ENCODE measurements around the gene TTC28. TPM values are rescaled to one million over a fixed set of nuclear protein-coding genes. Genes with fewer than 3 reads are reported as not detected.

Gene TTC28
- total RNA-seq, 1 experiment from 2014 or later = 0.12 TPM

DNA sequence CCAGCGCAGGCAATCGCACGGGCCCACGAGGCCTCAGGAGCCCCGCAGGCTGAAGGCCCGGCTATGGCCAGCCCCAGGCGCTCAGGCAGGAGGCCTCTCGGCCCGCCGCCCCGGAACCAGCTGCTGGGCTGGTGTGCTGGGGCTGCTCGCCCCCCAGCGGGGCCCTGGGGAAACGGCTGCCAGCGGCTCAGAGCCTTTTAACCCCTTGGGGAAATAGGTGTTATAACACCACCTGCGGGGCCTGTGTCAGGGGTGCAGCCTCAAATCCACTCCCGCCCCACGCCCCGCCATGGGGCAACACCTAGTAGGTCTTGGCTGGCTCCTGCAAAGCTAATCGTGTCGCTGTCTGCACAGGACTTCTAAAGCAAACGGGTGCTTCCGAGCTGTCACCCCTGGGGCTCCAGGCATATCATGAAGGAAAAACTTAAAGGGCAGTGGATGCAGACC, 237.4 kb downstream of the TTC28 start:
- no peaks in the 10 kb centered on the region for H3K4me1 ChIP-seq (ENCODE audit: control insufficient read depth in 1 of 2, insufficient read depth in 2 of 2, low read length in 2 of 2)
- no peak overlapping the region for H2AFZ ChIP-seq (ENCODE audit: low read depth, low read length, poor library complexity, severe bottlenecking)
- no peak overlapping the region for H3K4me2 ChIP-seq (ENCODE audit: low read length)
- H4K20me1 ChIP-seq (ENCODE audit: insufficient read depth) = no peaks in the 10 kb centered on the region
- intact Hi-C loops (cut with micrococcal nuclease) = loop anchor here (5.0 kb wide), 1 partner anchor 390 kb away; no protein-coding TSS in a partner anchor
- no peak overlapping the region for H3K27ac ChIP-seq (ENCODE audit: low read depth, low read length)
- H3K4me3 ChIP-seq (replicated peaks in 1 of 2; ENCODE audit: low read depth in 1 of 2, low read length in 2 of 2) = no peak overlapping the region
- TF ChIP-seq SIN3A (IDR thresholded peaks at IDR 0.05; ENCODE audit: low read depth) = no peak
- TF ChIP-seq RAD21 (IDR thresholded peaks at IDR 0.05; ENCODE audit: low read depth) = peak; percentile 38
- TF ChIP-seq EZH2phosphoT487 (IDR thresholded peaks at IDR 0.05; ENCODE audit: borderline replicate concordance) = no peak
- TF ChIP-seq, protein P1, sequence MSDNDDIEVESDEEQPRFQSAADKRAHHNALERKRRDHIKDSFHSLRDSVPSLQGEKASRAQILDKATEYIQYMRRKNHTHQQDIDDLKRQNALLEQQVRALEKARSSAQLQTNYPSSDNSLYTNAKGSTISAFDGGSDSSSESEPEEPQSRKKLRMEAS (IDR thresholded peaks at IDR 0.05) = no peak
- TF ChIP-seq, protein P2, sequence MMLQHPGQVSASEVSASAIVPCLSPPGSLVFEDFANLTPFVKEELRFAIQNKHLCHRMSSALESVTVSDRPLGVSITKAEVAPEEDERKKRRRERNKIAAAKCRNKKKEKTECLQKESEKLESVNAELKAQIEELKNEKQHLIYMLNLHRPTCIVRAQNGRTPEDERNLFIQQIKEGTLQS (IDR thresholded peaks at IDR 0.05) = no peak
- TF ChIP-seq ELF1 (IDR thresholded peaks at IDR 0.05; ENCODE audit: borderline replicate concordance, low read depth) = no peak
- TF ChIP-seq SRF (IDR thresholded peaks at IDR 0.05; ENCODE audit: low read depth) = no peak
- no peak for TF ChIP-seq POLR2AphosphoS5 (IDR thresholded peaks at IDR 0.05; ENCODE audit: low read depth, low read length)
- no peak for TF ChIP-seq TCF7L2 (IDR thresholded peaks at IDR 0.05; ENCODE audit: borderline replicate concordance, extremely low read depth, insufficient read depth, insufficient read length)
- no peak for TF ChIP-seq JUND (IDR thresholded peaks at IDR 0.05)
- TF ChIP-seq, protein P3, sequence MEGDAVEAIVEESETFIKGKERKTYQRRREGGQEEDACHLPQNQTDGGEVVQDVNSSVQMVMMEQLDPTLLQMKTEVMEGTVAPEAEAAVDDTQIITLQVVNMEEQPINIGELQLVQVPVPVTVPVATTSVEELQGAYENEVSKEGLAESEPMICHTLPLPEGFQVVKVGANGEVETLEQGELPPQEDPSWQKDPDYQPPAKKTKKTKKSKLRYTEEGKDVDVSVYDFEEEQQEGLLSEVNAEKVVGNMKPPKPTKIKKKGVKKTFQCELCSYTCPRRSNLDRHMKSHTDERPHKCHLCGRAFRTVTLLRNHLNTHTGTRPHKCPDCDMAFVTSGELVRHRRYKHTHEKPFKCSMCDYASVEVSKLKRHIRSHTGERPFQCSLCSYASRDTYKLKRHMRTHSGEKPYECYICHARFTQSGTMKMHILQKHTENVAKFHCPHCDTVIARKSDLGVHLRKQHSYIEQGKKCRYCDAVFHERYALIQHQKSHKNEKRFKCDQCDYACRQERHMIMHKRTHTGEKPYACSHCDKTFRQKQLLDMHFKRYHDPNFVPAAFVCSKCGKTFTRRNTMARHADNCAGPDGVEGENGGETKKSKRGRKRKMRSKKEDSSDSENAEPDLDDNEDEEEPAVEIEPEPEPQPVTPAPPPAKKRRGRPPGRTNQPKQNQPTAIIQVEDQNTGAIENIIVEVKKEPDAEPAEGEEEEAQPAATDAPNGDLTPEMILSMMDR (IDR thresholded peaks at IDR 0.05 in 2 of 3, conservative IDR thresholded peaks at IDR 0.05 in 1 of 3; ENCODE audit: borderline replicate concordance in 1 of 3, insufficient read depth in 1 of 3, low read depth in 2 of 3, low read length in 2 of 3) = peak; percentile 21 to 62 (median 54); a peak in 4 of 6 replicates
- ChIA-PET POLR2A (no interaction called here), RAD21 (ENCODE audit: low non-redundant PET in 1 of 2, low total read pairs in 2 of 2, uncharacterized antibody in 2 of 2, unreplicated experiment in 2 of 2) (no interaction called here), CTCF (no interaction called here)
- no TSS peak for BruUV-seq (replicated peaks)
- H3K36me3 ChIP-seq (ENCODE audit: control insufficient read depth in 1 of 2, insufficient read depth in 2 of 2, low read length in 2 of 2) = no peaks in the 10 kb centered on the region
- no peaks in the 10 kb centered on the region for H3K79me2 ChIP-seq (ENCODE audit: insufficient read depth, low read length)
- ATAC-seq (peak; percentile 96), DNase-seq (ENCODE audit: low read depth, low spot score) (peak; percentile 6)
- no peak overlapping the region for H3K9ac ChIP-seq (ENCODE audit: low read length)
- H3K27me3 ChIP-seq (ENCODE audit: insufficient read depth, low read length) = peaks cover 77% of the 10 kb centered on the region
- H3K9me2 ChIP-seq (ENCODE audit: insufficient read depth) = no peaks in the 10 kb centered on the region
- no peaks in the 10 kb centered on the region for H3K9me3 ChIP-seq (ENCODE audit: control insufficient read depth in 1 of 2, insufficient read depth in 1 of 2, low read depth in 1 of 2, low read length in 2 of 2)
